Right cardiac atrium (tissue), 5 donors: ENCODE results near the gene ECI1. TPM values are rescaled to one million over a fixed set of nuclear protein-coding genes. Genes with fewer than 3 reads are reported as not detected.

ENCODE experiments used
- ATAC-seq, 2 donors: fragments of 200-7000 bp; cut with Tn5 transposase; one replicate each; pipeline versions ENCODE4 v1.8.0 to v1.9.1; 2020; ENCODE audit warnings: moderate library complexity in 2 of 2, mild to moderate bottlenecking in 1 of 2
- DNase-seq, 3 donors: peaks; one replicate each; pipeline ENCODE4 v3.0.0-alpha.2; 2020
- H3K27ac ChIP-seq: one replicate; pipeline ENCODE4 v1.5.1; 2013; ENCODE audit warnings: mild to moderate bottlenecking, low read length, control low read depth, moderate library complexity
- H3K27me3 ChIP-seq: one replicate; pipeline ENCODE4 v1.6.1; 2013; ENCODE audit not compliant: control insufficient read depth, insufficient read depth
- H3K4me1 ChIP-seq: one replicate; pipeline ENCODE4 v1.6.1; 2013; ENCODE audit warnings: low read length; ENCODE audit not compliant: control insufficient read depth, insufficient read depth
- H3K4me3 ChIP-seq: one replicate; pipeline ENCODE4 v1.5.1; 2013; ENCODE audit warnings: low read length, control low read depth
- H3K9me3 ChIP-seq: one replicate; pipeline ENCODE4 v1.6.1; 2013; ENCODE audit warnings: low read length; ENCODE audit not compliant: control insufficient read depth
- WGBS: extraction: QIAGEN DNeasy Blood & Tissue Kit; methylation state at CpG from one replicate; pipeline ENCODE4 v1.1.7; 2013; 5-methylcytosine and 5-hydroxymethylcytosine counted together
- intact Hi-C, 4 donors: fragments of 100-400 bp; cut with DNase I; formaldehyde crosslinking; loops; one replicate each; pipeline versions ENCODE4 v1.11.0 to v1.14.0; 2022 to 2023
- polyA plus RNA-seq: library from polyadenylated mRNA; stranded (reverse); fragments of 200-250 nt; gene quantifications from one replicate; pipeline ENCODE4 v1.2.3, GENCODE V29; 2013
- total RNA-seq, 4 donors: library from RNA; stranded (reverse); fragmentation: NEBNext Ultra II Directional; extraction: Animal tissue kit (Norgen Biotek cat#: 25700); gene quantifications; one replicate each; pipeline ENCODE4 v1.2.1, GENCODE V29; 2021
- donor health status: healthy with polysubstance abuse.
- donor health status: DM: no; HTN: yes; CAD: no.
- donor health status: DM: no; HTN: no; CAD: no.
- donor health status: DM: no; HTN: yes; CAD: no; lungs with severe emphysema.
- donor health status: DM: yes; HTN: yes; CAD: no.

Gene ECI1
- total and polyA plus RNA-seq, 5 donors = 110 to 166 (median 126) TPM

- intact Hi-C loops = no loop called here
- 89% methylated on average over 29 of the region's 29 CpGs for WGBS
- no peak for DNase-seq
- no peak overlapping the region for H3K27ac ChIP-seq
- no peaks in the 10 kb centered on the region for H3K4me1 ChIP-seq
- H3K9me3 ChIP-seq = no peaks in the 10 kb centered on the region
- H3K4me3 ChIP-seq = no peak overlapping the region
- H3K27me3 ChIP-seq = no peaks in the 10 kb centered on the region
- ATAC-seq = no peak
Observed at GRCh38 chr16:2231016-2231931, 20.1 kb downstream of the ECI1 start.

- H3K27ac ChIP-seq = no peak overlapping the region
- H3K4me1 ChIP-seq = no peaks in the 10 kb centered on the region
- no peaks in the 10 kb centered on the region for H3K27me3 ChIP-seq
- no peak for DNase-seq
- no peak for ATAC-seq
- no peak overlapping the region for H3K4me3 ChIP-seq
- WGBS = 92% methylated on average over 13 of the region's 13 CpGs
- intact Hi-C loops = no loop called here
- H3K9me3 ChIP-seq = no peaks in the 10 kb centered on the region
Observed at GRCh38 chr16:2230376-2230775, 21.0 kb downstream of the ECI1 start.

- Histone ChIP-seq H3K4me3 (no peak overlapping the region), H3K27me3 (no peaks in the 10 kb centered on the region), H3K27ac (no peak overlapping the region), H3K4me1 (no peaks in the 10 kb centered on the region), H3K9me3 (no peaks in the 10 kb centered on the region)
- no peak for ATAC-seq
- no peak for DNase-seq
- WGBS = 89% methylated on average over 23 of the region's 23 CpGs
- intact Hi-C loops = no loop called here
Observed at GRCh38 chr16:2229632-2230250, 21.6 kb downstream of the ECI1 start.

GRCh38 chr16:2229091-2229490 lies 22.3 kb downstream of the ECI1 start:
- DNase-seq (no peak), ATAC-seq (no peak)
- Histone ChIP-seq H3K4me3 (no peak overlapping the region), H3K9me3 (no peaks in the 10 kb centered on the region), H3K27me3 (no peaks in the 10 kb centered on the region), H3K4me1 (no peaks in the 10 kb centered on the region), H3K27ac (no peak overlapping the region)
- intact Hi-C loops = no loop called here
- 89% methylated on average over 12 of the region's 12 CpGs for WGBS

GRCh38 chr16:2228161-2228824 lies 23.1 kb downstream of the ECI1 start:
- H3K27ac ChIP-seq = no peak overlapping the region
- no peak for DNase-seq
- H3K4me1 ChIP-seq = no peaks in the 10 kb centered on the region
- WGBS = 87% methylated on average over 25 of the region's 25 CpGs
- intact Hi-C loops = no loop called here
- no peak overlapping the region for H3K4me3 ChIP-seq
- no peak for ATAC-seq
- H3K9me3 ChIP-seq = no peaks in the 10 kb centered on the region
- no peaks in the 10 kb centered on the region for H3K27me3 ChIP-seq

- DNase-seq (no peak), ATAC-seq (no peak)
- 89% methylated on average over 6 of the region's 6 CpGs for WGBS
- no peaks in the 10 kb centered on the region for H3K4me1 ChIP-seq
- no peak overlapping the region for H3K4me3 ChIP-seq
- no peak overlapping the region for H3K27ac ChIP-seq
- H3K27me3 ChIP-seq = no peaks in the 10 kb centered on the region
- no peaks in the 10 kb centered on the region for H3K9me3 ChIP-seq
- intact Hi-C loops = no loop called here
Observed at GRCh38 chr16:2226918-2227317, 24.5 kb downstream of the ECI1 start.

- intact Hi-C loops = no loop called here
- WGBS = 71% methylated on average over 9 of the region's 9 CpGs
- no peak for DNase-seq
- Histone ChIP-seq H3K27me3 (no peaks in the 10 kb centered on the region), H3K27ac (no peak overlapping the region), H3K4me1 (no peaks in the 10 kb centered on the region), H3K4me3 (no peak overlapping the region), H3K9me3 (no peaks in the 10 kb centered on the region)
- ATAC-seq = no peak
Observed at GRCh38 chr16:2226245-2226793, 25.1 kb downstream of the ECI1 start.

GRCh38 chr16:2223942-2224486 lies 27.4 kb downstream of the ECI1 start:
- intact Hi-C loops = loop anchor here in 1 of 4 donors (5.0 kb wide), 1 partner anchor 293 kb away; no protein-coding TSS in a partner anchor
- ATAC-seq (peak; percentile 50 to 73), DNase-seq (peak; percentile 49 to 82 (median 81))
- WGBS = 6% methylated on average over 22 of the region's 22 CpGs
- peak overlapping the region; percentile 82 for H3K4me3 ChIP-seq
- no peaks in the 10 kb centered on the region for H3K27me3 ChIP-seq
- peak overlapping the region; percentile 20 for H3K27ac ChIP-seq
- no peaks in the 10 kb centered on the region for H3K4me1 ChIP-seq
- no peaks in the 10 kb centered on the region for H3K9me3 ChIP-seq

- Histone ChIP-seq H3K27me3 (no peaks in the 10 kb centered on the region), H3K4me3 (peak within 1 kb of the TSS; percentile 82), H3K9me3 (no peaks in the 10 kb centered on the region), H3K27ac (peak within 1 kb of the TSS; percentile 59), H3K4me1 (no peaks in the 10 kb centered on the region)
- ATAC-seq (peak; percentile 99), DNase-seq (peak; percentile 100)
- intact Hi-C loops = loop anchor here in 1 of 4 donors (5.0 kb wide), 1 partner anchor 294 kb away; no protein-coding TSS in a partner anchor
- WGBS = under 1% methylated on average over 82 of the region's 82 CpGs
Observed at GRCh38 chr16:2223221-2223941, 28.0 kb downstream of the ECI1 start, which contains the start of gene E4F1. Gene E4F1 (plus strand): TSS chr16:2223591. CDS start chr16:2223614, 23 bp downstream.

GRCh38 chr16:2216330-2216729 lies 35.1 kb downstream of the ECI1 start:
- ATAC-seq (no peak), DNase-seq (no peak)
- H3K4me1 ChIP-seq = peaks cover 12% of the 10 kb centered on the region
- H3K27ac ChIP-seq = no peak overlapping the region
- no peak overlapping the region for H3K4me3 ChIP-seq
- 97% methylated on average over 4 of the region's 4 CpGs for WGBS
- no peaks in the 10 kb centered on the region for H3K9me3 ChIP-seq
- intact Hi-C loops = no loop called here
- H3K27me3 ChIP-seq = no peaks in the 10 kb centered on the region
